Activated gamma-delta T cell treated with anti-CD3 and anti-CD28 coated beads, Interleukin-2, amount 50 U/mL, for 16 hours (primary cell): ENCODE data around the gene RERE.

Experiments used
- DNase-seq: peaks from one replicate; pipeline ENCODE4 v3.0.0-alpha.2; 2020; ENCODE audit warnings: low read depth

Gene RERE

GRCh38 chr1:8570465-8570864, 247.0 kb downstream of the RERE start:
- no peak for DNase-seq

GRCh38 chr1:8569242-8569641, 248.2 kb downstream of the RERE start:
- no peak for DNase-seq

- DNase-seq, result no peak
These were observed 248.6 kb downstream of the RERE start for GRCh38 chr1:8568837-8569236.

GRCh38 chr1:8567146-8567545, 250.3 kb downstream of the RERE start:
- no peak for DNase-seq

GRCh38 chr1:8565802-8566201, 251.6 kb downstream of the RERE start:
- DNase-seq, result no peak

GRCh38 chr1:8563944-8564537, 253.4 kb downstream of the RERE start:
- no peak for DNase-seq

- DNase-seq, result no peak
These were observed 254.3 kb downstream of the RERE start for GRCh38 chr1:8562881-8563865.

- no peak for DNase-seq
These were observed 255.2 kb downstream of the RERE start for GRCh38 chr1:8562222-8562621.

- DNase-seq, result no peak
These were observed 256.6 kb downstream of the RERE start for GRCh38 chr1:8560611-8561544.

- DNase-seq, result no peak
These were observed 257.4 kb downstream of the RERE start for GRCh38 chr1:8560035-8560434.

- DNase-seq, result no peak
These were observed 261.9 kb downstream of the RERE start for GRCh38 chr1:8555582-8555981.

- DNase-seq, result no peak
These were observed 262.4 kb downstream of the RERE start for GRCh38 chr1:8554956-8555534.

- DNase-seq, result no peak
These were observed 264.5 kb downstream of the RERE start for GRCh38 chr1:8552820-8553397.

GRCh38 chr1:8551613-8552489, 265.6 kb downstream of the RERE start:
- DNase-seq, result no peak

GRCh38 chr1:8551057-8551456, 266.4 kb downstream of the RERE start:
- no peak for DNase-seq

GRCh38 chr1:8547791-8548190, 269.6 kb downstream of the RERE start:
- DNase-seq, result no peak

- no peak for DNase-seq
These were observed 272.4 kb downstream of the RERE start for GRCh38 chr1:8545078-8545477.

- no peak for DNase-seq
These were observed 272.8 kb downstream of the RERE start for GRCh38 chr1:8544644-8545043.

- no peak for DNase-seq
These were observed 273.5 kb downstream of the RERE start for GRCh38 chr1:8543965-8544364.

- DNase-seq, result no peak
These were observed 275.4 kb downstream of the RERE start for GRCh38 chr1:8541961-8542521.
